OCI-LY3 (cell line): ENCODE measurements around the gene CARD6.

Experiments used
- CTCF ChIP-seq: fragments of 200-600, 300-600 bp; sonication (generic); IDR thresholded peaks from 2 replicates; pipeline ENCODE4 v1.5.1; 2014; ENCODE audit warnings: antibody characterized with exemption, low read length, low read depth
- EZH2phosphoT487 ChIP-seq: fragments of 200-600 bp; shearing (Covaris generic); IDR thresholded peaks from 2 replicates; pipeline ENCODE4 v1.6.1; 2018; ENCODE audit warnings: antibody characterized with exemption, mixed run types, low read depth

DNA sequence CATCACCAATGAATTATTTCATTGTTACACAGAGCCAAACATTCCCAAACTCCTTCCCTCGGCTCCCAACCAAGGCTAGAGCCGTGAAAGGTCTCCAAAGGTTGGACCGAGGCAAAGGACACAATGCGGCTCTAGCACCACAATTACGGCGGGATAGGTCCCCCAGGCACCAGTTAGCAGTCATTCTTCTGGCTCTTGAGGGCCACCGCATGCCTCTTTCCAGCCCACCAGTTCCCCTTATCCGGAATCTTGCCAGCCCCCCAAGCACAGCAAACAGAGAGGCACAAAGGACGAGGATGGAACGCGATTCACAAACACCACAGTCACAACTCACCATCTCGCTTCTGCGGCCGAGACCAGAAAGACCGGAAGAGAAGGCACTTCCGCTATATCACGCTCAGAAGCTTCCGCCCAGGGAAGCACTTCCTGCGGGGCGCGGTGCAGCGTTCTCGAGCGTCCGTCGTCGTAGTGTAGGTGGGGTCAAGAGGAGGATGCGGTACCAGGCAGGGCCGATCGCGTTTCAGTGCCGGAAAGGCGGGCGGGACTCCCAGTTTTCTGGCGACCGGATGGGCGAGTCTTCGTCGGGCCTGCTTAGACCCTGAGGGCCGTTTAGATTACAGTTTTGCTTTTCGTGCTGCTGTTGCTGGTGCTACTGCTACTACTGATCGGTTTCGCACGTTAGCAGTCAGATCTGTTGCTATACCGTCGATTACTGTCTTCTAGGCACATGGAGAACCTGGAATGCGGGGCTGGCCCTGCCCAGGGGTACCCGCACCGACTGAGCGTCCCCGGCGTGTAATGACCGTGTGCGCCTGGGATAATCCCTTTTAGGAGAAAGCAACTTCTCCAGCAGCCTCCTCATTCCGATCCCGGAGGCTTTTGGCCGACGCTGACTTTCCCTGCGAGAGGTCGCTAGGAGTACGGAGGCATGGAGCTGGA is 6.0 kb upstream of the CARD6 start, which contains the start of gene RPL37:
- TF ChIP-seq CTCF (no peak), EZH2phosphoT487 (no peak)
